Dermis blood vessel endothelial cell (primary cell): ENCODE results near the gene ENKD1. TPM values are rescaled to one million over a fixed set of nuclear protein-coding genes. Genes with fewer than 3 reads are reported as not detected.
A peak's percentile ranks its signal among the peaks of the same experiment; 100 is the strongest.
"Not testable (repeated sequence)": the region's sequence is repeated elsewhere in the genome, so short reads cannot be mapped to it uniquely, and the experiment has no call there.

ENCODE experiments used
- DNase-seq: peaks from one replicate; pipeline ENCODE4 v3.0.0; 2010
- total RNA-seq: library from RNA; depleted of rRNA; stranded (reverse); fragments of >200 nt; gene quantifications from 2 replicates; pipeline ENCODE4 v1.2.3, GENCODE V29; 2014

The ENKD1 gene
- 18.1 and 20.1 TPM in 2 replicates for total RNA-seq

- DNase-seq, result peak; percentile 79
These were observed at the start of gene ENKD1, which contains the start of gene C16orf86 for GRCh38 chr16:67666559-67667452. TSS of gene ENKD1 (minus strand) at chr16:67666750. CDS start at chr16:67666442, 308 bp downstream. TSS of gene C16orf86 (plus strand) at chr16:67666814. CDS start at chr16:67666971, 157 bp downstream.

- no peak for DNase-seq
These were observed 49.5 kb upstream of the ENKD1 start for GRCh38 chr16:67716097-67716496.

- DNase-seq, result no peak
These were observed 48.0 kb upstream of the ENKD1 start for GRCh38 chr16:67714522-67714921.

- DNase-seq, result no peak
These were observed 47.2 kb upstream of the ENKD1 start for GRCh38 chr16:67713647-67714273.

GRCh38 chr16:67710607-67711006, 44.1 kb upstream of the ENKD1 start:
- DNase-seq, result no peak

GRCh38 chr16:67709050-67709449, 42.5 kb upstream of the ENKD1 start:
- no peak for DNase-seq

GRCh38 chr16:67708368-67708771, 41.8 kb upstream of the ENKD1 start:
- DNase-seq, result no peak

- no peak for DNase-seq
These were observed 41.2 kb upstream of the ENKD1 start for GRCh38 chr16:67707790-67708189.

- DNase-seq, result no peak
These were observed 40.7 kb upstream of the ENKD1 start for GRCh38 chr16:67707210-67707609.

GRCh38 chr16:67704110-67704509, 37.6 kb upstream of the ENKD1 start:
- no peak for DNase-seq

- DNase-seq, result no peak
These were observed 37.1 kb upstream of the ENKD1 start for GRCh38 chr16:67703626-67704025.

- DNase-seq, result no peak
These were observed 35.6 kb upstream of the ENKD1 start for GRCh38 chr16:67702130-67702529.

- no peak for DNase-seq
These were observed 34.9 kb upstream of the ENKD1 start for GRCh38 chr16:67701420-67701819.

GRCh38 chr16:67699265-67699664, 32.7 kb upstream of the ENKD1 start:
- DNase-seq, result no peak

- DNase-seq, result no peak
These were observed 31.1 kb upstream of the ENKD1 start for GRCh38 chr16:67697422-67698185.

GRCh38 chr16:67694611-67695010, 28.1 kb upstream of the ENKD1 start:
- DNase-seq, result no peak

GRCh38 chr16:67693517-67694285, 27.2 kb upstream of the ENKD1 start:
- not testable (repeated sequence) for DNase-seq

- no peak for DNase-seq
These were observed 19.0 kb upstream of the ENKD1 start for GRCh38 chr16:67685388-67686112.

GRCh38 chr16:67683767-67684166, 17.2 kb upstream of the ENKD1 start:
- no peak for DNase-seq

- no peak for DNase-seq
These were observed 13.7 kb upstream of the ENKD1 start for GRCh38 chr16:67679935-67680897.
